GM12865 (cell line): Measurements from ENCODE around the gene LZTR1.

Source experiments
- DNase-seq: peaks from one replicate; pipeline ENCODE4 v3.0.0; 2010; ENCODE audit warnings: low read depth
- H3K4me3 ChIP-seq: 2 replicates; pipeline ENCODE4 v1.5.1; 2011; ENCODE audit warnings: mild to moderate bottlenecking, low read depth, low read length, control low read depth
- CTCF ChIP-seq: IDR thresholded peaks from 2 replicates; pipeline ENCODE4 v1.5.1; 2011; ENCODE audit warnings: low read length, control low read depth, low read depth, inconsistent platforms; ENCODE audit not compliant: insufficient read depth; ENCODE audit errors: missing control alignments

The LZTR1 gene

DNA sequence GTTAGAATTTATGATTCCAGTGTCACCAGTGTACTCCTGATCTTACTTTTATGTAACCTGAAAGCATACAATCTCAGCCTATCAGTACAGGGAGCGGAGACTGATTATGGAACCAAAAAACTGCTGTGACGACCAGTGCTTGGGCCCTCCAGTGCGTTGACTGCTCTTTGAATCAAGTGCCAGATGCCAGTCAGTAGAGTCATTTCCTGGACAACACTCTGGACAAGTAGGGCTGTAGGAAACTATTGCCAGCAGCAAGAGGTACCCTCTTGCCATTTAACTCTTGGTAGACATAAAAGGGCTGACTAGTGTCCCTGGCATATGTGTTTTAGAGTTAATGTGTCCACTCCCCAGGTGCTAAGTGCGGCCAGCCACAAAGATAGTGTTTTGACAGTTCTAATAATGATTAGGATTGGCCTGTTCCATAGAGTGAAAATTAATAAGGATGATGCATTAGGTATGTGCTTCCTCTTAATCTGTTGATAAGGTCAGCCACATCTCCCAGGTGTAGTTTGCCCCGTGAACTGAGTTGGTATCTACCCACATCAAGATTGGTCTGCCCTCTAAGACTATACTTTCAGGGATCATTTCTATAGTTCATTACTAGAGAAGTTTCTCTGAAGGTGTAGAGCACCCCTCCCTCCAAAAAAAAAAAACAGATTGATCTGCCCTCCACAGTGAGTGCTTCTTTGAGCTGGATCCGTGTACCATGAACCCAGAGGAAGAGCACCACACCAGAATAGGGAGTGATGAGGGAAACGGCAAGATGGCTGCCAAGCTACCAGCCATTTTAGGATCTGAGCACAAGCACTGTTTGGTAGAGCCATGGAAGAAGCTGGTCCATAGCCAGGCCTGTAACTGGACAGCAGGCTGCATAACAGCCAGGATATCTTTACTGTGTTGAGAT is 35.8 kb upstream of the LZTR1 start:
- DNase-seq, result no peak
- H3K4me3 ChIP-seq, result no peak overlapping the region
- no peak for TF ChIP-seq CTCF

DNA sequence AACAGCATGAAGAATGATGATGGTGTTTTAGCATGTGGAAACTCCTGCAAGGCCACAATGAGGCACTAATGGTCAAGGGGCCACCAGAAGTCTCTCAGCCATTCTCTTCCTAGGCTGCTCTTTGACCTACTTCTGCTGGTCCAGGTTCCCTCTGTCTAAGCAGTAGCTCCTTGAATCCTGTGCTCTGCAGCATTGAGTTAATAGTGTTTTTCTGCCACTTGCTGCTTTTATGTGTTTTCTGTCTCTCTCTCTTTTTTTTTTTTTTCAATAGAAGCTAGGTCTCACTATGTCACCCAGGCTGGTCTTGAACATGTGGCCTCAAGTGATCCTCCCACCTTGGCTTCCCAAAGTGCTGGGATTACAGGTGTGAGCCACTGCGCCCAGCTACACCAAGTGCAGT is 35.1 kb upstream of the LZTR1 start:
- H3K4me3 ChIP-seq, result no peak overlapping the region
- no peak for DNase-seq
- no peak for TF ChIP-seq CTCF

GRCh38 chr22:20948450-20948849 is 33.6 kb upstream of the LZTR1 start:
- no peak for TF ChIP-seq CTCF
- H3K4me3 ChIP-seq, result no peak overlapping the region

DNA sequence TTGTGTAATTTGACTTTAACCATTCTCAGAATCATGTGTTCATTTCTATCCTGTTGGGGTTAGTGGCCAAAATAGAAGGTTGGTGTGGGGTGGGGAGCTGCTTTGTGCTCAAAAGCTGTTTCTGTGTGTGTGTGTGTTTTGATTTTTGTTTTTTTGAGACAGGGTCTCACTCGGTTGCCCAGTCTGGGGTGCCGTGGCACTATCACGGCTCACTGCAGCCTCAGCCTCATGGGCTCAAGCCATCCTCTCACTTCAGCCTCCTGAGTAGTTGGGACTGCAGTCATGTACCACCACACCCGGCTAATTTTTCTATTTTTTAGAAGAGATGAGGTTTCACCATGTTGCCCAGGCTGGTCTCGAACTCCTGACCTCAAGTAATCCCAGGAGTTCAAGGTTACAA is 33.1 kb upstream of the LZTR1 start:
- no peak for DNase-seq

More at GRCh38 chr22:20948450-20948849, 33.6 kb upstream of the LZTR1 start:
- DNase-seq, result no peak

GRCh38 chr22:20949698-20950183 is 32.4 kb upstream of the LZTR1 start:
- H3K4me3 ChIP-seq, result no peak overlapping the region
- TF ChIP-seq CTCF, result no peak
- no peak for DNase-seq

More for the DNA sequence above, 33.1 kb upstream of the LZTR1 start:
- no peak for TF ChIP-seq CTCF
- no peak overlapping the region for H3K4me3 ChIP-seq

- no peak overlapping the region for H3K4me3 ChIP-seq
- DNase-seq, result no peak
- no peak for TF ChIP-seq CTCF
Observed at GRCh38 chr22:20951151-20951931, 30.8 kb upstream of the LZTR1 start.
